ENCODE measurements around the gene UBE2E2. TPM values are rescaled to one million over a fixed set of nuclear protein-coding genes. Genes with fewer than 3 reads are reported as not detected.
"Not testable (repeated sequence)": the region's sequence is repeated elsewhere in the genome, so short reads cannot be mapped to it uniquely, and the experiment has no call there.

UBE2E2 gene
- total RNA-seq = 2.2 TPM

GRCh38 chr3:23202921-23203707 lies at the start of gene UBE2E2:
Gene UBE2E2 (plus strand): TSS chr3:23203327.
- DNase-seq (ENCODE audit: low read depth in 2 of 3, low spot score in 2 of 3) = peak; percentile 26 to 65 (median 65)

- no peak for DNase-seq (ENCODE audit: low read depth in 2 of 3, low spot score in 2 of 3)
Observed at GRCh38 chr3:23153436-23153835, 49.7 kb upstream of the UBE2E2 start.

- no peak for DNase-seq (ENCODE audit: low read depth in 2 of 3, low spot score in 2 of 3)
Observed at GRCh38 chr3:23157331-23157730, 45.8 kb upstream of the UBE2E2 start.

GRCh38 chr3:23159929-23160328 lies 43.2 kb upstream of the UBE2E2 start:
- DNase-seq (ENCODE audit: low read depth in 2 of 3, low spot score in 2 of 3) = no peak

GRCh38 chr3:23161308-23161707 lies 41.8 kb upstream of the UBE2E2 start:
- no peak for DNase-seq (ENCODE audit: low read depth in 2 of 3, low spot score in 2 of 3)

GRCh38 chr3:23161896-23162570 lies 41.1 kb upstream of the UBE2E2 start:
- DNase-seq (ENCODE audit: low read depth in 2 of 3, low spot score in 2 of 3) = no peak

GRCh38 chr3:23162934-23163333 lies 40.2 kb upstream of the UBE2E2 start:
- no peak for DNase-seq (ENCODE audit: low read depth in 2 of 3, low spot score in 2 of 3)

GRCh38 chr3:23164746-23165145 lies 38.4 kb upstream of the UBE2E2 start:
- no peak for DNase-seq (ENCODE audit: low read depth in 2 of 3, low spot score in 2 of 3)

- DNase-seq (ENCODE audit: low read depth in 2 of 3, low spot score in 2 of 3) = no peak
Observed at GRCh38 chr3:23165571-23165970, 37.6 kb upstream of the UBE2E2 start.

- DNase-seq (ENCODE audit: low read depth in 2 of 3, low spot score in 2 of 3) = no peak
Observed at GRCh38 chr3:23166276-23166675, 36.9 kb upstream of the UBE2E2 start.

GRCh38 chr3:23166845-23167244 lies 36.3 kb upstream of the UBE2E2 start:
- DNase-seq (ENCODE audit: low read depth in 2 of 3, low spot score in 2 of 3) = no peak

- DNase-seq (ENCODE audit: low read depth in 2 of 3, low spot score in 2 of 3) = no peak
Observed at GRCh38 chr3:23169551-23169950, 33.6 kb upstream of the UBE2E2 start.

- DNase-seq (ENCODE audit: low read depth in 2 of 3, low spot score in 2 of 3) = no peak
Observed at GRCh38 chr3:23170291-23170690, 32.8 kb upstream of the UBE2E2 start.

- DNase-seq (ENCODE audit: low read depth in 2 of 3, low spot score in 2 of 3) = no peak
Observed at GRCh38 chr3:23172059-23172458, 31.1 kb upstream of the UBE2E2 start.

GRCh38 chr3:23174426-23175039 lies 28.6 kb upstream of the UBE2E2 start:
- DNase-seq (ENCODE audit: low read depth in 2 of 3, low spot score in 2 of 3) = no peak

- DNase-seq (ENCODE audit: low read depth in 2 of 3, low spot score in 2 of 3) = no peak
Observed at GRCh38 chr3:23175341-23176083, 27.6 kb upstream of the UBE2E2 start.

GRCh38 chr3:23176839-23177238 lies 26.3 kb upstream of the UBE2E2 start:
- DNase-seq (ENCODE audit: low read depth in 2 of 3, low spot score in 2 of 3) = not testable (repeated sequence)

GRCh38 chr3:23182996-23183513 lies 20.1 kb upstream of the UBE2E2 start:
- no peak for DNase-seq (ENCODE audit: low read depth in 2 of 3, low spot score in 2 of 3)

- peak in 1 of 3 donors; percentile 26 for DNase-seq (ENCODE audit: low read depth in 2 of 3, low spot score in 2 of 3)
Observed at GRCh38 chr3:23183731-23184130, 19.4 kb upstream of the UBE2E2 start.

- no peak for DNase-seq (ENCODE audit: low read depth in 2 of 3, low spot score in 2 of 3)
Observed at GRCh38 chr3:23185861-23186260, 17.3 kb upstream of the UBE2E2 start.

GRCh38 chr3:23189187-23189586 lies 13.9 kb upstream of the UBE2E2 start:
- no peak for DNase-seq (ENCODE audit: low read depth in 2 of 3, low spot score in 2 of 3)
